HS-5 (cell line): ENCODE data around the gene PLEKHH3.

ENCODE experiments used
- DNase-seq: peaks from one replicate; pipeline ENCODE4 v3.0.0-alpha.2; 2012; ENCODE audit warnings: low read depth

PLEKHH3 gene

DNA sequence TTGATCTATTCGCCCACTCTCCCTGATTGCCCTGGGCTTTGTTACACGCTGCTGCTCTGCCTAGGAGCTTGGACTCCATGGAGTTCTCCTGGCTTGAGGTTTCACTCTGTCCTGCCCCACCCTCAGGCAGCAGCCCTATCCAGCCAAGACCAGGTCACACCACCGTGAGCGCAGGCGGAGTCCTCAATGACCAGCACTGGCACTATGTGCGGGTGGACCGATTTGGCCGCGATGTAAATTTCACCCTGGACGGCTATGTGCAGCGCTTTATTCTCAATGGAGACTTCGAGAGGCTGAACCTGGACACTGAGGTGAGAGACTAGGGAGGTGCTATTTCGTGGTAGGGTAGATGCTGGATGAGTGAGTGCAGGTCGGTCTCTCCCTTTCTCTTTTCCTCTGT is 9.0 kb upstream of the PLEKHH3 start:
- DNase-seq: no peak

DNA sequence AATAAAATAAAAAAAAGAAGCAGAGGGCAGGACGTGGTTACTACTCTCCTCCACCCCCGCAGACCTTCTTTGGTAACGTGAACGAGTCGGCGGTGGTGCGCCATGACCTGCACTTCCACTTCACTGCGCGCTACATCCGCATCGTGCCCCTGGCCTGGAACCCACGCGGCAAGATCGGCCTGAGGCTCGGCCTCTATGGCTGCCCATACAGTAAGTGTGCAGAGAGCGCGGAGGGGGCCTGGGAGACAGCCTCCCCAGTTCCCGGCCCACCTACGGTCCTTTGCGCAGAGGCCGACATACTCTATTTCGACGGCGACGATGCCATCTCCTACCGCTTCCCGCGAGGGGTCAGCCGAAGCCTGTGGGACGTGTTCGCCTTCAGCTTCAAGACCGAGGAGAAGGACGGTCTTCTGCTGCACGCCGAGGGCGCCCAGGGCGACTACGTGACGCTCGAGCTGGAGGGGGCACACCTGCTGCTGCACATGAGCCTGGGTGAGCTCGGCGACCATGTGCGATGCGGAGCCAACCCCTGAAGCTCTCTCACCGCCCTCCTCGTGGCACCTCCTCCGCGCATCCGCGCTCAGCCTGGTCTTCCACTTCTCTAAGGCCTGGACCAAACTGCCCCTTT is 8.2 kb upstream of the PLEKHH3 start:
- DNase-seq: no peak

DNA sequence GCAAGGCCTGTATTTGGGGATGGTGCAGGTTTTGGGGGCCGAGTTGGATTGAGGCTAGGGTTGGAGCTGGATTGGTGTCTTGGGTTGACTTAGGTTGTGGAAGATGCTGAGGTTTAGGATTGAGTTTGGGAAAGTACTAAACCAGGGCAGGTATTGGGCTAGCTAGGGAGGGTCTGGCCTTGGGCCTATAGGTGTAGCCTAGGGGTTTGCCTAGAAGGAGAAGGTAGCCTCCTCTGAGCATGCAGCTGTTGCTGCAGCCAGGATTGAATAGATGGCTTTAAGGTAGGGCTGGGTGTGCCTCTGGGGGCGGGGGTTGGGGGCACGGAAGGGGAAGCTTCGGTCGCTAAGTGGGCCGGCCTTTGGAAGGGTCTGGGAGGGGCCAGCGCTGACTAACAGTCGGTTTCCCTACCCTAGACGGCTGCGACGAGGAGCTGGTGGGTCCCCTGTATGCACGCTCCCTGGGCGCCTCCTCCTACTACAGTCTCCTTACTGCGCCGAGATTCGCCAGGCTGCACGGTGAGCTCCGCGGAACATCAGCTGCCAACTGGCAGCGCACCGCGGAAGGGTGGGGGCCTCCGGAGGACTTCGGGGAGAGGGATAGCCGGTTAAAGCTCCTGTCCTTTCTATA is 6.7 kb upstream of the PLEKHH3 start:
- no peak for DNase-seq

DNA sequence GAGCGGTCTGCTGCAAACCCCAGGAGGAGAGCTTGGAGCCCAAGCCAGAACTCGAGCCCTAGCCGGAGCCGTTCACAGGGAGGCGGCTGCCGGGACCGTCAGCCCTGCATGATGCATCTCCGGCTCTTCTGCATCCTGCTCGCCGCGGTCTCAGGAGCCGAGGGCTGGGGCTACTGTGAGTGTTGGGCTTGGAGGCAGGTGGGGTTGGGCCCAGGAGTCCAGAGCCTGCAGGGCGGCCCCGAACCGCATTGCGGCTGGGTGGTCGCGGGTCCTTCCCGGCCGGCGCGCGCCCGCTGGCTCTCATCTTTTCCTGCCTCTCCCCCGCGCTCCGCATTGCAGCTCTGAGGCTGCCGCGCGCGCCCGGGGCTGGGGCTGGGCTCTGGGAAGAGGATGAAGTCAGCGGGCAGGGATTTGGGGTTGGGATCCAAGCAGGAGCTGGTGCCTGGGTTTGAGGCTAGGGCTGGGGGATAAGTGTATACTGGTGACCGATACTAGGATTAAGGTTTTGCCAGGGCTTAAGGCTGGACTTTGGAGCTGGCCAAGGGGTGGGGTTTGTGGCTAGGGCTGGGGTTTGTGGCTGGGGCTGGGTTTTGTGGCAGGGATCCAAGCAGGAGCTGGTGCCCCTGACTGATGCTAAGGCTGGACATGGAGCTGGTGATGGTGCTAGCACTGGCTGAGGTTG is 6.1 kb upstream of the PLEKHH3 start:
- DNase-seq: no peak

DNA sequence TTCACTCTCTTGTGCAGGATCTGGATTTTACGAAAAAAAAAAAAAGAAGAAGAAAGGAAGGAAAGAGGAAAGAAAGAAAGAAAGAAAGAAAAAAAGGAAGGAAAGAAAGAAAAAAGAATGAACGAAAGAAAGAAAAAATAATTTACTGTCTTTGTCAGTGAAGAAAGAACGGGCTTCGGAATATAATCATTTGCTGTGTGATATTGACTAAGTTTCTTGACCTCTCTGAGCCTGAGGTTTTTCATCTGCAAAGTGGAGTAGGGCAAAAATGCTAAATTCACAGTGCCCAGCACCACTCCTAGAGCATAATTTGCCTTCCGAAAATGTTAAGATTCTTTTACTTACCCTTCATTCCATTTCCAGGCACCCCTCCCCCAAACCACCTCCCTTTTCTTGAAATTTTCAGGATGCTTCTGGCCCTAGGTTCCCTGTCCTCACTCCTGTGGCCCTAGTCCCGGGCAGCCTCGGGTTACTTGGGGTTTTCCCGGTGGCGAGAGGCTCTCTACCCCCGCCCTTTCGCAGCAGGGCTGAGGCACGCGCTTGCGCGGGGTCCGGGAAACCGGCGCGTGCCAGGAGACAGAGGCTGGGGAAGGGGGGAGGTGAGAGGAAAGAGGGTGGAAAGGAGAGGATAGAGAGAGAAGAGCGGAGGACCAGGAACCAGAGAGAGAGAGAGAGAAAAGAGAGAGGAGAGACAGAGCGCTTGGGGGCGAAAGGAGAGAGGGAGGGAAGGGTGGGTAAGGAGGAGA is 5.4 kb upstream of the PLEKHH3 start, which contains the start of gene CNTNAP1:
Gene CNTNAP1 (plus strand): TSS at position 556 of the 746 bp plus-strand sequence. CDS start 299 bp downstream, outside the sequence.
- no peak for DNase-seq

DNA sequence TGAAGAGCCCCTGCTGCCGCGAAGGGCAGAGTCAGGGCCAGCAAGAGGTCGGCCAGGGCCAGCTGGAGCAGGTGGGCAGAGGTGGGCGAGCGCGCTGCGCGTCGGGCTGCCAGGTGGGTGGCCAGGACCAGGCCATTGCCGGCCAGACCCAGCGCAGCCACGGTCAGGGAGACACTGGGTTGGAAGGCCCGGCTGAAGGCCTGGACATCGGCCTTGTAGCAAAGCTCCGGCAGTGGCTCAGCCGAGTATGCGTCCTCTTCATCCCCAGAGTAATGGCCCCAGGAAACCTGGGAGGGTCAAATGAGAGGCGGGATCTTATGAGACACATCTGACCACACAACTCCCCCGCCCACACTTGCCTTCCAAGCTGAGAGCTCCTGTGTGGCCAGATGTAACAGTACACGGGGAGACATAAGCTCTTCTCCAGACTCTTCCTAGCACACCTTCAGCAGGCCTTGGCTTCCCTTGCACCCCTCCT is 3.6 kb upstream of the PLEKHH3 start:
- no peak for DNase-seq

DNA sequence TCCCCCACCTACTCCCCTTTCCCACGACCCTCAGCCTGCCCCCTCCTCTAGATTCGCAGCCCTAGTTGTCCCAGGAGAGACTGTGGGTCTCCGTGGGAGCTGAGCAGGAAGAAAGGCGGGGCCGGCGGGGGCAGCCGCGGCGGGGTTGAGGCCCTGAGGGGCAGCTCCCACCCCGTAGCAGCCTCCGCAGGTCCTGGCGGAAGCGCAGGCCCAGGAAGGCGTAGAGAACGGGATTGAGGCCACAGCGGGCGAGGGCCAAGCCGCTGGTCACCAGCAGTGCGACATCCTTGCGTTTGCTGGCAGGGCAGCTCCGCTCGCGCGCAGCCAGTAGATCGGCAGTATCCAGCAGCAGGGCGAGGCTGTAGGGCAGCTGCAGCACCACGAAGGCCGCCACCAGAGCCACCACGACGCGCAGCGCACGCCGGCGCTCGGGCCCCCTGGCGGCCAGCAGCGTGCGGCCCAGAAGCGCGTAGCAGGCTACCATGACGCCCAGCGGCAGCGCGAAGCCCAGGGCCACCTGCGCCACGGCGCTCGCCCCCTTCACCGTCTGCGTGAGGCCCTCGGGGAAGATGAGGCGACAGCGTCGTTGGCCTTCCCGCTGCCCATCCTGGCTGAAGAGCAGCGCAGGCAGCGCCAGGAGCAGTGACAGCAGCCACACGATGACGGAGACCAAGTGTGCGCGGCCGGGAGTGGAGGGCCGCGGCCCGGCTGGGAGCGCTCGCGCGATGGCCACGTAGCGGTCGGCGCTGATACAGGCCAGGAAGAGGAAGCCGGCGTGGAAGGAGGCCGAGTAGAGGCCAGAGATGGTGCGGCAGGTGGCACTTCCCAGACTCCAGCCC is 2.9 kb upstream of the PLEKHH3 start:
- no peak for DNase-seq

DNA sequence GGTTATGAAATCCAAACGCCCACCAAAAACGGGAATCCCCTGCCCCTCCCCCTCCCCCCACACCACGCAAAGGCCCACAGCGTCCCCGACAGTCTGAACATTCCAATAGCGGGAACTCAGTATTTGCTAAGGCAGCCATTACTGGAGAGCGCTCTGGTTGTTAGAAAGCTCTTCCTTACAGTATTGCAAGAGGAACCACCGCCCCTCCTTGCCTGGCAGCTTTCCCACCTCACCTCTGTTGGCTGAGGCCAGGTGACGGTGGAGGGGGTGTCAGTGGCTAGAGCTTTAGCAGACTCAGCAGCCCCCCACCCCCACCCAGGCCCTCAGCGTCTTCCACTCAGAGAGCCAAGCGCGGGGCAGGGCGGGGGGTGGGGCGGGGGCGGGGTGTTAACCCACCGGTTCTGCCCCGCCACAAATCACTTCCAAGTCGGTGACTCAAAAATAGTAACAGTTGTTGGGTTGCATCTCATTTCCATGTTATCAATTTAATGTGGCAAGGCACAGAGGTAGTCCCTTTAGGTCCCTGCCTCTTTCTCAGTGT is 2.2 kb upstream of the PLEKHH3 start:
- no peak for DNase-seq

DNA sequence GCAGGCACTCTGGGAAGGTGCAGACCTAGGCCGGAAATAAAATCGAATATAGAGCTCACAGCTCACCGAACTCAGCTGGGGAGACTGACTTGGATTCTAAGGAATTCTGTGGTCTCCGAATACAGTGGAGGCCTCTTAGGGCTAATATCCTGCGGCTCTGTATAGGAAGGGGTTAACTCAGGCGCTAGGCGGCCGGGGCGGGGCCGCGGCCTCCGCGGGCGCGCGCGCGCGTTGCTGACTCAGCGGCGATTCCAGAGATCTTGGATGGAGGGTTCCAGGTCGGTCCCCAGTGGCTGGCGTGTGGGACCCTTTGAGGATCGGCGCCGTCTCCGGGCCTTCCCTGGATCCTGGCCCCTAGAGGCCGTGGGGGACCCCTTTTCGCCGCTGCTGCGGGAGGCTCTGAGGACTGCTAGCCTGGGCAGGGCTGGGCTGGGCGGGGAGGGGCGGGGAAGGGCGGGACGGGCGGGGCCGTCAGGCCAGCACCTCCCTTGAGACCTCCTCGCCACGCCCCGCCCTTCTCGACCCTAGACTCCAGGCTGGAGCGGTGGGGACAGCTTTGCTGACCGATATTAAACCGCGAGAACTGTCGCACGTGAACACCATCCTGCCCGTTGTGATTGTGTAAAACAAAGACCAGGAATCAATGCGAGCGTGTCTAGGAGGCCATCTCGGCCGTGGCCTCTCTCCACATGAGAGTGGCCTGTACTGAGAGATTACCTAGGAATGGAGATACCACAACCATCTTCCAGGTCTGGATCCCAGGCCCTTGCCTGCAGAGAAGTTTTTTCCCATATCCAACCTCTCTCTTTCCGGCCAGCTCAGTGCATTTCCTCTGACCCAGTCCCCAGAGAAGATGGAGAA is 1.4 kb upstream of the PLEKHH3 start:
- DNase-seq: no peak

DNA sequence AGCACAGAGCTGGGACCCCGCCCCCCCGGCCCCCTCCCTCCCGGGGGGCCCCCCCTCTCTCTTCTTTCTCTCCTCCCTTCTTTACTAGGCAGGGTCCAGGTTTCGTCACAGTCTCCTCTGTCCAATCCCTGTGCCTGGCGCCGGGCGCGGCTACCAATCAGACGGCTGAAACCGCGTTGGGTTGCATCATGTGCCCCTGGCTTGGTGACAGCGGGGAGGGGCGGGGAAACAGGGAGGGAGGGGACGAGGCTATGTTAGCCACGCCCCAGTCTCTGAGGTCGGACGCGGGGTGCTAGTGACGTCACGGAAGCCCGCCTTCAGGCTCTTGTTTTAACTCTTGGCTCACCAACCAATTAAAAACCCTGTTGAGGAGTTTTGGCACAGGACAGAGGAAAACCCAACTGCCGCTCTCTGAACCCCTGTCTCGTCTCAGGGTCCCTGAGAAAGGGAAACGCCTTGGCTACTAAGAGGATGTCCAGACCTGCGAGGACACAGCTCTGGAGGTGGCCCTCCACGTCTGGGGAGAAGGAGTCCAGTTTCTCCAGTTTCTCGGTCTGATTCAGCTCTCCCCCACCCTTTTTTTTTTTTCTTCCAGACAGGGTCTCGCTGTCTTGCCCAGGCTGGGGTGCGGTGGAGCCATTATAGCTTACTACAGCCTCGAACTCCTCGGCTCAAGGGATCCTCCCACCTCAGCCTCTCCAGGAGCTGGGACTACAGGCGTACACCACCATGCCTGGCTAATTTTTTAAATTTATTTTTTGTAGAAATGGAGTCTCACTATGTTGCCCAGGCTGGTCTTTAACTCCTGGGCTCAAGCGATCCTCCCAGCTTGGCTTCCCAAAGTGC is 441 bp upstream of the PLEKHH3 start:
- peak; percentile 97 for DNase-seq

DNA sequence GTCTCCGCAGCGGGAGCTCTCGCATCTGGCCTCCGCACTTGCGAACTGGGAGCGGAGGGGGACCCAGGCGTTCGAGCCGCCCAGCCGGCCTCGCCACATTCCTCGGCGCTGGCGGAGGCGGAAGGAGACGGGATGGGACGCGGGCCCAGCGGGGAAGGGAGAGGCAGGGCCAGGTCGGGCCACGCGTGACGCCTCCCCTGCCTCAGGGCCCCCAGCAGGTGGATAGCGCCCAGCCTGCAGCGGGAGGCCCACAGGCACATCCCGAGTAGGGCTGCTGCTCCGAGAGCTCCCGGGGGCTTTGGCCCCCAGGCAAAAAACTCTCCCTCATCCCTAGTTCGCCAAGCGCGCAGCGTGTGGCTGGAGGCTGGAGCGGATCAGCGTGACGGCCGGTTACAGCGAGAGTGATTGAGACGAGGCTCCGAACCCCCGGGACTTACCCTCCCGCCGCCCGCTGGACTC is 800 bp downstream of the PLEKHH3 start:
- DNase-seq: no peak

DNA sequence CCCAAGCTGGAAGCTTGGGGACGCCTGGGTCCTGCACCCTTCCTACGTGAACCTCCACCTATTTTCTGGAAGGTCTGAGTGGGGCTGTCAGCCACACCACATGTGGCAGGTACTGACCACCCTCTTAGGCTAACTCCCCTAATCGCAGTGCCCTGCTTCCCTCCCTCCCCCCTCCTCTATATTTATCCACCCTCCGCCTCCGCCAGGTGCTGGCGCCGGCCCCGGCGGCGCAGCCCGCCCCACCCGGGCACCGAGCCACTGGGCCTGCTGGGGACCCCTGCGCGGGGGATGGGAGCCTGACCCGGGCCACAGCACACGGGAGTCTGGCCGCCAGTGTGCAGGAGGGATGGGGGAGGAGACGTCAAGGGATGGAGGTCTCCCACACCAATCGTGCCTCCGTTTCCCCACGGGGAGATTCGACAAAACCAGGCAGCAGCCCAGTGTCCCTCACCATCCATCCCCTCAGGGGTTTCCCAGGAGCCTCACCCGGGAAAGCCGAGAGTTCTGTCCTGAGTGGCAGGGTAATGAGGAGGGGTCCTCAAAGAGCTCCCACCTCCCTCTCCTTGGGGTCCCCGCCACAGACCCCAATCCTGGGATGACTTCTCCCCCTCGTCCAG is 1.3 kb downstream of the PLEKHH3 start:
- DNase-seq: no peak

DNA sequence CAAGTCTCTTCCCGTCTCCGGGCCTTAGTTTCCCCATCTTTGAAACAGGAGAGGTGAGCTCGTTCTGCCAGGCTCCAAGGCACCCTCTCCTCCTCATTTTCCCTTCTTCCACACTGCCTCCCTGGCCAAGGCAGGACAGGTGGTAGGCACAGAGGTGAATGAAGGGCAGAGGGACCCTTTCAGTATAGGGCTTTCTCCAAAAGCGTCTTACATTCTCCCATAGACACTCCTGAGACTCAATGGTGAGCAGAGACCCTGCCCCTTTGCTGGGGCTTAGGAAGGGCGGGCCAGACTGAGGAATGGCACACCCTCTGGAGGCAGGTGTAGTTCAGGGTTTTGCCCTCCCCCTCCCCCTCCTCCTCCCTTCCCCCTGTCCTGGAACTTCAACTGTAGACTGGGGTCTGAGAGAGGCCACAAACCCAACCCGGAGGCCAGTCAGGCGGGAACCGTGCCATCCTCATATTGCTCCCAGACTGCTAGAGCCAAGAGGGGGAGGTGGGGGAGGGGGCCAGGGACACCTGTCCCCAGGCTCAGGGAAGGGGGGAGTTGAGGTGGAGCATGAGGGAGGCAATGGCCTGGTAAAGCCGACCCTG is 1.9 kb downstream of the PLEKHH3 start:
- no peak for DNase-seq

DNA sequence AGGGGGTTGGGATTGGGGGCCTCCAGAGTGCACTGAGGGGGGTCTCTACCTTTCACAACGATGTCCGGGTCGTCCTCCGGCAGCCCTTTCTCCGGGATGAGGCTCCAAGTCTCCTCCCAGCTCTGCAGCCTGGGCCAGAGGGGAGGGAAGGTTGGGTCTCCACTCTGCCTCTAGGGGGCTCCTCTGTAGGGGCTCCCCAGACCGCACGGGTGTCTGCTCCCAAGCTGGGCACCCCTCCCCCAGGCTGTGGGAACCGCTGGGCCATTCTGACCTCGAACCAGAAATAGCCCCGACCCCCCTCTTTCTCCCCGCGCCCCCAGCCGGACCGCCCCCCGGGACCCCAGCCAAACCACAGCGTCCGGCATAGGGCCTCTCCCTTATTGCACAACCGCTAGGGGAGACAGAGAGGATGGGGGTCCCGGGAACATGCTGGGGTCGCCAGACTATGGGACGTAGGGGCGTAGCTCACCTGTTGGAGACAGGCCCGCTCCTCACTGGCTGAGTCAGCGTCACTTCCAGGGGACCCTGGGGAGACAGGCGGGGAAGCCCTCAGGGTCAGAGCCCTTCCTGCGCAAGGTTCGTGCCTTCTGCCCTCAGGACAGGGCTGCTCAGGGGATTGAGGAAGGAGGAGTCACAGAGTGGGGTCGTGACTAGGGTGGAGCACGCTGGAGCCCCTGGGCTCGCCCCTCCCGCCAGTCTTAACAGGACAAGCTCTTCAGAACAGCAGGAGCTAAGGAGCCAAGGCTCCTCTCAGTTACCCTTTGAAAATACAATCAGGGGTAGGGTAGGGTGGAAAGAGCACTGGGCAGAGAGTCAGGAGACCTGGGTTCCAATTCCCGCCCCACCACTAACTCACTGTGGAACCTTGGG is 2.7 kb downstream of the PLEKHH3 start:
- no peak for DNase-seq

DNA sequence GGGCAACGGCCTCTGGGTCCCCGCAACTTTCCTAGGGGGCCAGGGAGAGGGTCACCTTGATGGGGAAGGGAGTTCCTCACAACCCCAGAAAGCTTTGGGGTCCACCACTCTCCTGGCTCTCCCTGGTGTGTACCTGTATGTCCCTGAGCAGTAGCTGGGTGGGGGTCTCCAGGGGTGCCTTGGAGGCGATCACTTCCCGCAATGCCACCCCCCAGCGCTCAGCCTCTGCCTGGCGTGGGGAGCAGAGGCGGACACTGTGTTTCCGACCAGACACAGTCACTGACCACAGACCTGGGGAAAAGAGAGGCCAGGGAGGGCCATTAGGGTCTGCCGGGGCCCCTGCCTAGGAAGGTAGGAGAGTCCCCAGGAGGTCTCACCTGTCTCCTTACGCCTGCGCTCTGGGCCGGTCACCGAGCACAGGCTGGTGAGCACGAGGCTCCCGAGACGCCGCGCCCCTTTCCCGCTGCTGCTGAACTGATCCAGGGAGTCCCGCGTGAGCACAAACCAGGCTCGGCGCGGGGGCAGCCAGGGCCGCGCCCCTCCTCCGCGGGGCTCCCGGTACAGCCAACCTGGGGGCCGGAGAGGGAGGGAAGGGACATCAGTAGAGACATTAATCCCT is 3.4 kb downstream of the PLEKHH3 start:
- DNase-seq: no peak

DNA sequence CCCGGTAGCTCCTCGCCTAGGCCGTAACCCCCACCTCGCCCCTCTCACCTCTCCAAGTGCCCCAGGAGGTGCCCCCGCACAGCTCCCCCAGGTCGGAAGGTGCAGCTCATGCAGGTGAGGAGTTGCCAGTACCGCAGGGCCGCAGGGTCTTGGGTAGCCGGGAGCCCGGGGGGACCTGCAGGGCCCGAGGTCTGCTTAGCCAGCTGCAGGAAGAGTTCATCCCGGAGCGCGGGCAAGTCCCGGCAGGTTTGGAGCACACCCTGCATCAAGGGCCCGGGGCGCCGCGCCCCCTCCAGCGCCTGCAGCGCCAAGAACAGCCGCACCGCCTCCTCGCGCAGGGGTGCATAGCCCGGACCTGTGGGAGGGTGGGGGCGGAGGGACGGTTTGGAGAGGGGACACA is 4.8 kb downstream of the PLEKHH3 start:
- no peak for DNase-seq
